Loucy (cell line): Measurements from ENCODE around the gene PHKA1.

Experiments
- CTCF ChIP-seq: fragments of 200-600 bp; sonication (generic); conservative IDR thresholded peaks from 2 replicates; pipeline ENCODE4 v1.5.1; 2014; ENCODE audit warnings: mild to moderate bottlenecking, antibody characterized with exemption, low read length
- EZH2phosphoT487 ChIP-seq: fragments of 200-600 bp; IDR thresholded peaks from 2 replicates; pipeline ENCODE4 v1.6.1; 2018; ENCODE audit warnings: antibody characterized with exemption, mild to moderate bottlenecking, moderate library complexity, borderline replicate concordance

GRCh38 chrX:72735561-72735960 is 21.5 kb upstream of the PHKA1 start:
- TF ChIP-seq CTCF (no peak), EZH2phosphoT487 (no peak)
